Right lobe of liver (tissue), 4 donors: ENCODE measurements around the gene MDN1.

Experiments
- POLR2A ChIP-seq: fragments of 450-650 bp; IDR thresholded peaks from one replicate; pipeline ENCODE4 v1.6.1; 2017; ENCODE audit warnings: antibody characterized with exemption, mild to moderate bottlenecking
- TF ChIP-seq, protein P1 (sequence below), 4 donors: fragments of 200-600 bp in 3 of 4; fragments of 450-650 bp in 1 of 4; IDR thresholded peaks; one replicate each; pipeline versions ENCODE4 v1.5.1 to v1.8.0; 2016 to 2022; ENCODE audit warnings: antibody characterized with exemption in 4 of 4, mild to moderate bottlenecking in 2 of 4
- donor health status: DM: no; HTN: no; CAD: no.
- donor health status: DM: no; HTN: no; CAD: no.
- donor health status: DM: no; HTN: yes; CAD: no.

DNA sequence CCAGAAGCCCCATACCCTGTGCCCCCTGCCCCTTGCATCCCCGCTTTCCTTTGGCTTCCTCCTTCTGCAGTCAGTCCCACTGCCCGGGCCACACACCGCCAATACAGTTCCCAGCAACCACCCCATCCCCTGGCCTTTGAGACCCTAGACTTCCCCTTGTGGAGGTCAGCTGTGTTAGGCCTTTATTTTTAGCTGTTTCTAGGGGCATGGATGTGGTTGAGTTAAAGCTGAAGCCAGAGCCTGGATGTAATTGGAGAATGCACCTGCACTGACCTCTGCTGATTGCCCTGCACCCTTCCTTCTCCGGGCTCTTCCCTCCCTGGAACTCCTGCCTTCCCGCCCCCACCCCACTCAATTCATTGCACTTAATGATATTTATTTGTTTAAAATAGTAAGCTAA is 214.9 kb downstream of the MDN1 start:
- TF ChIP-seq, protein P1, sequence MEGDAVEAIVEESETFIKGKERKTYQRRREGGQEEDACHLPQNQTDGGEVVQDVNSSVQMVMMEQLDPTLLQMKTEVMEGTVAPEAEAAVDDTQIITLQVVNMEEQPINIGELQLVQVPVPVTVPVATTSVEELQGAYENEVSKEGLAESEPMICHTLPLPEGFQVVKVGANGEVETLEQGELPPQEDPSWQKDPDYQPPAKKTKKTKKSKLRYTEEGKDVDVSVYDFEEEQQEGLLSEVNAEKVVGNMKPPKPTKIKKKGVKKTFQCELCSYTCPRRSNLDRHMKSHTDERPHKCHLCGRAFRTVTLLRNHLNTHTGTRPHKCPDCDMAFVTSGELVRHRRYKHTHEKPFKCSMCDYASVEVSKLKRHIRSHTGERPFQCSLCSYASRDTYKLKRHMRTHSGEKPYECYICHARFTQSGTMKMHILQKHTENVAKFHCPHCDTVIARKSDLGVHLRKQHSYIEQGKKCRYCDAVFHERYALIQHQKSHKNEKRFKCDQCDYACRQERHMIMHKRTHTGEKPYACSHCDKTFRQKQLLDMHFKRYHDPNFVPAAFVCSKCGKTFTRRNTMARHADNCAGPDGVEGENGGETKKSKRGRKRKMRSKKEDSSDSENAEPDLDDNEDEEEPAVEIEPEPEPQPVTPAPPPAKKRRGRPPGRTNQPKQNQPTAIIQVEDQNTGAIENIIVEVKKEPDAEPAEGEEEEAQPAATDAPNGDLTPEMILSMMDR (IDR thresholded peaks at IDR 0.05) = no peak
- no peak for TF ChIP-seq POLR2A
